HL-60 (cell line): ENCODE data around the gene RUBCN.
A peak's percentile ranks its signal among the peaks of the same experiment; 100 is the strongest.
"Not testable (repeated sequence)": the region's sequence is repeated elsewhere in the genome, so short reads cannot be mapped to it uniquely, and the experiment has no call there.

Source experiments
- DNase-seq, 2 experiments: peaks; one replicate each; pipeline ENCODE4 v3.0.0-alpha.2; 2010 to 2020; ENCODE audit warnings: low read depth in 1 of 2, low spot score in 1 of 2
- H3K27ac ChIP-seq: fragments of 250-450 bp; sonication (Bioruptor Pico); replicated peaks from 2 replicates; pipeline ENCODE4 v1.5.1; 2020; ENCODE audit warnings: mild to moderate bottlenecking, moderate library complexity
- H3K27me3 ChIP-seq: fragments of 250-450 bp; sonication (Bioruptor Pico); 2 replicates; pipeline ENCODE4 v1.5.1; 2021; ENCODE audit warnings: mild to moderate bottlenecking, moderate library complexity; ENCODE audit not compliant: insufficient read depth, poor library complexity, severe bottlenecking
- H3K4me3 ChIP-seq: replicated peaks from 2 replicates; pipeline ENCODE4 v1.5.1; 2011; ENCODE audit warnings: mild to moderate bottlenecking, control low read depth, low read length; ENCODE audit not compliant: insufficient read depth
- CTCF ChIP-seq: IDR thresholded peaks from one replicate; pipeline ENCODE4 v1.5.1; 2011; ENCODE audit warnings: low read length, control low read depth, inconsistent platforms; ENCODE audit not compliant: insufficient read depth
- GABPA ChIP-seq: IDR thresholded peaks from 2 replicates; pipeline ENCODE4 v1.6.1; 2012; ENCODE audit warnings: low read depth
- POLR2AphosphoS5 ChIP-seq: IDR thresholded peaks from 2 replicates; pipeline ENCODE4 v1.6.1; 2012; ENCODE audit warnings: low read depth
- REST ChIP-seq: IDR thresholded peaks from 2 replicates; pipeline ENCODE4 v1.6.1; 2012; ENCODE audit warnings: low read depth; ENCODE audit not compliant: insufficient replicate concordance
- SPI1 ChIP-seq: IDR thresholded peaks from 2 replicates; pipeline ENCODE4 v1.6.1; 2012; ENCODE audit warnings: low read depth, mild to moderate bottlenecking, borderline replicate concordance

Gene RUBCN

GRCh38 chr3:197734667-197735318, 1.9 kb downstream of the RUBCN start:
- Histone ChIP-seq H3K27ac (peak overlapping the region; percentile 26), H3K4me3 (no peak overlapping the region), H3K27me3 (no peaks in the 10 kb centered on the region)
- peak in 1 of 2 experiments; percentile 28 for DNase-seq
- no peak for TF ChIP-seq POLR2AphosphoS5

- DNase-seq = no peak
- Histone ChIP-seq H3K27ac (no peak overlapping the region), H3K27me3 (no peaks in the 10 kb centered on the region), H3K4me3 (no peak overlapping the region)
- no peak for TF ChIP-seq POLR2AphosphoS5
- no peak for TF ChIP-seq REST
- TF ChIP-seq GABPA = no peak
- TF ChIP-seq CTCF = no peak
- no peak for TF ChIP-seq SPI1
Observed at GRCh38 chr3:197733042-197733441, 3.7 kb downstream of the RUBCN start.

GRCh38 chr3:197731483-197731882, 5.2 kb downstream of the RUBCN start:
- H3K4me3 ChIP-seq, H3K27me3 ChIP-seq, DNase-seq, H3K27ac ChIP-seq: not testable (repeated sequence)

- not testable (repeated sequence) for DNase-seq
Observed at GRCh38 chr3:197730770-197731169, 5.9 kb downstream of the RUBCN start.

GRCh38 chr3:197730200-197730599, 6.5 kb downstream of the RUBCN start:
- no peak for DNase-seq
- H3K4me3 ChIP-seq = no peak overlapping the region
- H3K27ac ChIP-seq = no peak overlapping the region

More at GRCh38 chr3:197730770-197731169, 5.9 kb downstream of the RUBCN start:
- not testable (repeated sequence) for H3K27ac ChIP-seq, H3K4me3 ChIP-seq, H3K27me3 ChIP-seq

More at GRCh38 chr3:197730200-197730599, 6.5 kb downstream of the RUBCN start:
- no peak for TF ChIP-seq REST
- no peak for TF ChIP-seq POLR2AphosphoS5
- no peak for TF ChIP-seq GABPA
- TF ChIP-seq SPI1 = no peak
- no peak for TF ChIP-seq CTCF
- no peaks in the 10 kb centered on the region for H3K27me3 ChIP-seq
